ENCODE data around the gene CD36.
A peak's percentile ranks its signal among the peaks of the same experiment; 100 is the strongest.

Gene CD36

GRCh38 chr7:80624763-80625162 is 13.7 kb upstream of the CD36 start:
- DNase-seq (ENCODE audit: low read depth) = no peak

GRCh38 chr7:80629023-80629422 is 9.4 kb upstream of the CD36 start:
- no peak for DNase-seq (ENCODE audit: low read depth)

GRCh38 chr7:80630608-80631405 is 7.6 kb upstream of the CD36 start:
- no peak for DNase-seq (ENCODE audit: low read depth)

- no peak for DNase-seq (ENCODE audit: low read depth)
These were observed 7.0 kb upstream of the CD36 start for GRCh38 chr7:80631421-80631820.

- no peak for DNase-seq (ENCODE audit: low read depth)
These were observed 6.3 kb upstream of the CD36 start for GRCh38 chr7:80632139-80632538.

- DNase-seq (ENCODE audit: low read depth) = no peak
These were observed 5.6 kb upstream of the CD36 start for GRCh38 chr7:80632819-80633218.

- DNase-seq (ENCODE audit: low read depth) = no peak
These were observed 3.9 kb upstream of the CD36 start for GRCh38 chr7:80634505-80634904.

GRCh38 chr7:80635533-80635932 is 2.9 kb upstream of the CD36 start:
- no peak for DNase-seq (ENCODE audit: low read depth)

GRCh38 chr7:80635998-80636397 is 2.4 kb upstream of the CD36 start:
- no peak for DNase-seq (ENCODE audit: low read depth)

- no peak for DNase-seq (ENCODE audit: low read depth)
These were observed 1.7 kb upstream of the CD36 start for GRCh38 chr7:80636709-80637108.

GRCh38 chr7:80637454-80637853 is 988 bp upstream of the CD36 start:
- DNase-seq (ENCODE audit: low read depth) = no peak

GRCh38 chr7:80639011-80639410 is 569 bp downstream of the CD36 start:
- DNase-seq (ENCODE audit: low read depth) = no peak

- DNase-seq (ENCODE audit: low read depth) = peak; percentile 62
These were observed 2.4 kb downstream of the CD36 start for GRCh38 chr7:80640846-80641245.

GRCh38 chr7:80641548-80641947 is 3.1 kb downstream of the CD36 start:
- DNase-seq (ENCODE audit: low read depth) = no peak

- DNase-seq (ENCODE audit: low read depth) = no peak
These were observed 4.4 kb downstream of the CD36 start for GRCh38 chr7:80642871-80643270.

GRCh38 chr7:80643336-80643915 is 5.0 kb downstream of the CD36 start:
- DNase-seq (ENCODE audit: low read depth) = no peak

- DNase-seq (ENCODE audit: low read depth) = no peak
These were observed 5.6 kb downstream of the CD36 start for GRCh38 chr7:80644054-80644453.

GRCh38 chr7:80646083-80646865 is 7.8 kb downstream of the CD36 start:
- DNase-seq (ENCODE audit: low read depth) = no peak

GRCh38 chr7:80647436-80647835 is 9.0 kb downstream of the CD36 start:
- no peak for DNase-seq (ENCODE audit: low read depth)

GRCh38 chr7:80648031-80648600 is 9.7 kb downstream of the CD36 start:
- no peak for DNase-seq (ENCODE audit: low read depth)

GRCh38 chr7:80649011-80649410 is 10.6 kb downstream of the CD36 start:
- no peak for DNase-seq (ENCODE audit: low read depth)

GRCh38 chr7:80650030-80650429 is 11.6 kb downstream of the CD36 start:
- DNase-seq (ENCODE audit: low read depth) = no peak

GRCh38 chr7:80651471-80651870 is 13.0 kb downstream of the CD36 start:
- DNase-seq (ENCODE audit: low read depth) = no peak
